ELF-1 (cell line): Measurements from ENCODE around the gene SLC17A4.
"Not testable (repeated sequence)": the region's sequence is repeated elsewhere in the genome, so short reads cannot be mapped to it uniquely, and the experiment has no call there.

ENCODE experiments used
- DNase-seq: peaks from one replicate; pipeline ENCODE4 v3.0.0-alpha.2; 2016; ENCODE audit warnings: low read depth, low spot score

The SLC17A4 gene

DNA sequence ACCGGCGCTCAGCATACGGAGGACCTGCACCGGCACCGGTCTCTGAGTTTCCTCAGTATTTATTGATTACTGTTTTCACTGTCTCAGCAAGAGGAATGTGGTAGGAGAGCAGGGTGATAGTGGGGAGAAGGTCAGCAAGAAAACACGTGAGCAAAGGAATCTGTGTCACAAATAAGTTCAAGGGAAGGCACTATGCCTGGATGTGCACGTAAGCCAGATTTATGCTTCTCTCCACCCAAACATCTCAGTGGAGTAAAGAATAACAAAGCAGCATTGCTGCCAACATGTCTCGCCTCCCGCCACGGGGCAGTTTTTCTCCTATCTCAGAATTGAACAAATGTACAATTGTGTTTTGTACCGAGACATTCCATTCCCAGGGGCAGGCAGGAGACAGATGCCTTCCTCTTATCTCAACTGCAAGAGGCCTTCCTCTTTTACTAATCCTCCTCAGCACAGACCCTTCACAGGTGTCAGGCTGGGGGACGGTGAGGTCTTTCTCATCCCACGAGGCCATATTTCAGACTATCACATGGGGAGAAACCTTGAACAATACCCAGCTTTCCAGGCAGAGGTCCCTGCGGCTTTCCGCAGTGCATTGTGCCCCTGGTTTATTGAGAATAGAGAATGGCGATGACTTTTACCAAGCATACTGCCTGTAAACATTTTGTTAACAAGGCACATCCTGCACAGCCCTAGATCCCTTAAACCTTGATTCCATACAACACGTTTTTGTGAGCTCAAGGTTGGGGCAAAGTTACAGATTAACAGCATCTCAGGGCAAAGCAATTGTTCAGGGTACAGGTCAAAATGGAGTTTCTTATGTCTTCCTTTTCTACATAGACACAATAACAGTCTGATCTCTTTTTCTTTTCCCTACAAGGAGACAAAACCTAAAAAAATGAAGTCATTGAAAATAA, 5.7 kb upstream of the SLC17A4 start:
- not testable (repeated sequence) for DNase-seq

DNA sequence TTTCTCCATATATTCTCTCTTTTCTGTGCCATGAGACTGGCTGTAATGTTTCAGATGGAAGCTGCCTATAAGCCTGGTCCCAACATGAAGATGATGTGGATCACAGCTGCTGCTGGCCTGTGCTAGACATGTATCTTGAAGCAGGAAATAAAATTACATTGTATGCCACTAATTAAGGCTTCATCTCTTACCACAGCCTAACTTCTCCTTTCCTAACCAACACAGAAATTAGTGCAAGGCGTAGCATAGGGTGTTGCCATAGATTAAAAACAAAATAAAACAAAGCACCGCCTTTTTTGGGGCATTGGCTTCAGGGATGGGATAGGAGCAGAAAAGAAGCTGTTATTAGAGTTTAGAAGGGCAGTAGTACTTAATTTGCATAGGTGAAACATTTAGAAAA, 4.7 kb upstream of the SLC17A4 start:
- DNase-seq = no peak

DNA sequence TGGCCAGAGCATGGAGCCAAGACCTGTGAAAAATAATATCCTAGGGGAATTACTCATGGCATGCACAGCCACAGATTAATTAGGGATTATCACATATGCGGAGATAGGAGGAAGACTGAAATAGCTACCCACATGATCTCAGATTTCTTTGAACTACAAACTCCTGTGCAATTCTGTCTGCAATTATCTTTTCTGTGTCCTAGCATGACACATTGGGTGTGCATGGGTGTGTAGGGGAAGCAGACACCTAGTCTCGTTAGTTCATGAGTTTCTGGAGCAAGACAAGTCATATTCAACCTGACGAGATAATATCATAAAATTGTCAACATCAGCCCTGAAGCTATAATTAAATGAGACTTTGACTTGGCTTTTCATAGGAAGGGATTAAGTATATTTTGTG, 3.6 kb upstream of the SLC17A4 start:
- DNase-seq = no peak

- no peak for DNase-seq
Observed at GRCh38 chr6:25753079-25753478, 1.5 kb upstream of the SLC17A4 start.

- DNase-seq = no peak
Observed at GRCh38 chr6:25755483-25755882, 941 bp downstream of the SLC17A4 start.

GRCh38 chr6:25756382-25757363, 2.1 kb downstream of the SLC17A4 start:
- no peak for DNase-seq

DNA sequence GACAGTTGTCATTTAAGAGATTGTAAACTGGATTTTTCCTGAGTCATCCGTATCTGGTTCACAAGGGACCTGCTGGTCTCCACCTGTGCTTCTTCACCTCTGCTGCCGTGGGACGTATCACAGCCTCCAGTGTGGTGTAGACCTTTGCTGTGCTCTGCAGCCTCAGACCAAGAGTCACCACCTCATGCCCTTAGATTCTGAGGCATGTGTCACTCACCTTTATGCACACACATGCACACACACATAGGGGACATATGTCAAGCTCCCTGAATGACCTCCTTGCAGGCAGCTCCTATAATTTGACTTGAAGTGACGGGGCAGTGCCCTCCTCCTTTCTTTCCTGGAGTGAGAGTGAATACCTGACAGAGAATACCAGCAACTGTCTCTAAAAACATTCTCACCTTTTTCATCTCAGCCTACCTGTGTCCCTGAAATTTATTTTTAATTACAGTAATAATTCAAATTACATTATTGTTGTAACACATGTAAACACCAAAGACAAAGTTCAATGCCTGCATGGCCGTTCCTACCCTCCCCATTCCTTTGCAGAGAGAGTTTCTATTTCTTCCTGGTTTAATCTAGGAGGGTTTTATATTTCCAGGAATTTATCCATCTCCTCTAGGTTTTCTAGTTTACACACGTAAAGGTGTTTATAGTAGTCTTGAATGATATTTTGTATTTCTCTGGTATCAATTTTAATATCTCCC, 3.5 kb downstream of the SLC17A4 start:
- DNase-seq = no peak

- DNase-seq = no peak
Observed at GRCh38 chr6:25764611-25765010, 10.1 kb downstream of the SLC17A4 start.

- no peak for DNase-seq
Observed at GRCh38 chr6:25768566-25768965, 14.0 kb downstream of the SLC17A4 start.

GRCh38 chr6:25769983-25770382, 15.4 kb downstream of the SLC17A4 start:
- no peak for DNase-seq

DNA sequence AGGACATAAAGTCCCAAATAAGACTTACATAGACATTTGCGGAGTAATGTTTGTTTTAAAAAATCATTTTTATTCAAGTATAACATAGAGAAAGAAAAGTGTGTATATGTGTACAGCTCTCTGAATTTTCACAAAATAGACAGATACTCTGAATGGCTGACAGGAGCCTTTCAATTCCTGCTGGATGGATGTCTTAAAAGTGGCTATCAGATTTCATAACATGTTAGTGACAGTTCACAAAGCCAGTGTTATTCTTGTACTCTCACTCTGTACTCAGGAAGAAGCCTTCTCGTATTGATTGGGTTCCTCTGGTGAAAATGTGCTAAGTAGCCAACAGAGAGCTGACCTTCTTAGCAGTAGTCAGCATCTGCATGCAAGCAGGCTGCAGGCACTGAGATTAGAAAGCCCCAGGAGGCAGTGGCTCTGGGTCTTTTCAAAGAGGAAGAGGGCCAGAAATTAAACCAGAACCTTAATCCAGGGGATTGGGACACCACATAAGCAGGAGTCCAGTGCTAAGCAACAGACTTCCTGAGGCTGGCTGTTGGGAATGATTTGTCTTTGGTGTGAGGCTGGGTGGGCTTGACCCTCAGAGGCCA, 19.7 kb downstream of the SLC17A4 start:
- DNase-seq = peak; percentile 71

GRCh38 chr6:25777031-25777430, 22.5 kb downstream of the SLC17A4 start:
- DNase-seq = peak; percentile 21

DNA sequence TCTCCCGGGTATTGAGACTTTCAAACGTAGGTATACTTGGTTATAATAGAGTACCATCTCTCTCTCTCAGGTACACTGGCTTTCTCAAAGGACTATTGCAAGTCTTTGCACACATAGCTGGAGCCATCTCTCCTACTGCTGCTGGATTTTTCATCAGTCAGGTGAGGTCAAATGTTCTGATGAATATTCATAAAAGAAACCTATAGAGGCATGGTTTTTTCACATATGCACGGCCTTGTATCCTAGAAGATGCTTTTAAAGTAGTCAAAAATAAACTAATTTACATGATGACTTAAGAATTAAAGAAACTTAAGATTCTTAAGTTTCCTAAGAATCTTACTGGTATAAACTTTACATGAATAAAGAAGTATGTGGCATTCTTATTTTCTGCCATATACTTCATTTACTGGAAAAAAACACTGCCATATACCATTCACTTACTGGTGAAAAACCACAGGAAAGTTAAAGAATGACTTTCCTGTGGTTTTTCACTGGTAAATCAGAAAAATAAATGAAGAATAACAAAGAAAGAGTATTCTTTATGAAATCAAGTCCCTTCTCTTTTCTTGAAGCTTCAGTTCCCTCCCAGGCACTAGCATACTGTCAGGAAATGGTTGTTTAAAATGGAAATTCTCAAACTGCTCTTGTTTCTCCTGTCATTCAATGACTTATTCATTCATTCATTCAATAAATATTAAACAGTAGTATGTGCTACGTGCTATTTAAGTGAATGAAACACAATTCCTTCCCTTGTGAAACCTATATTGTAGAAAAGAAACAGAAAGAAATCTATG, 23.5 kb downstream of the SLC17A4 start:
- no peak for DNase-seq

DNA sequence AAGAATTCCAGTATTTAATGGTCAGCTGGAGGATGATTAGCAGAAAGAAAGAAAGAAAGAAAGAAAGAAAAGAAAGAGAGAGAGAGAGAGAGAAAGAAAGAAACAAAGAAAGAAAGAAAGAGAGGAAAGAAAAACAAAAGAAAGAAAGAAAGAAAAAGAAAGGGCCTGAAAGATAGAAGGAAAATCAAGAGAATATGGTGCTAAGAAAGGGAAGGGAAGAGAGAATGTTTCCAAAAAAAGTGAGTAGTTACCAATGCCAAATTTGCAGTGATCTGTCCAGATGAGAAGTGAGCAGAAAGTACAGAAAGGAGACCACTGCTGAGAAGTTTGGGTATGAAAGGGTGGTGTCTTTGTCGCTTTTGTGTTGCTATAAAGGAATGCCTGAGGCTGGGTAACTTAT, 26.6 kb downstream of the SLC17A4 start:
- no peak for DNase-seq

- DNase-seq = no peak
Observed at GRCh38 chr6:25787428-25787827, 32.9 kb downstream of the SLC17A4 start.

DNA sequence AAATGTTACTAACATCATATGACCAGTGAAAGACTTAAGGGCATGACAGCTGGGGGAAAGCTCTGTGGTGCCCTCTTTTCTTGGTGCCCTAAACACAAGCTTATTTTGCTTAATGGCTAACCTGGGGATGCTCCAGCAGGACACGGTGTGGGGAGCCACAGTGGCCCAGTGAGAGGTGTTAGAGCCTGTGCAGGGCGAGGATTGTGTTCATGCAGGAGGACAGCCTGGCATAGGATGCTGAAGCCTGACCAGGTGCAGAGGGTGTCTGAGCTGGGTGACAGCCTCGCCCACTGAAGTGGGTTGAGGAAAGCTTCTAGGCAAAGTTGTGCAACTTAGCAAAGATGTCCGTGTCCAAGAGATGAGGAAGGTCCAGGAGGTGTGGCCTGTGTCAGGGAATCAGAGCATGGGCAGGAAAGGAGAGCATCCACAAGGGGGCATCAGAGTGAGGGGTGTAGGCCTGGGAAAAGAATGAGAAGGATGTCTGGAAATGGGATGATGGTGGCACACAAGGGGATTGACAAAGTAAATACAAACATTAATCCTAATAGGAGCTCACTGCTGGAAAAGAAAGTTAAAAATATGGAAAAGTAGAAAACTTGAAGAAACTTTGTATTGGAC, 33.9 kb downstream of the SLC17A4 start:
- peak; percentile 74 for DNase-seq

DNA sequence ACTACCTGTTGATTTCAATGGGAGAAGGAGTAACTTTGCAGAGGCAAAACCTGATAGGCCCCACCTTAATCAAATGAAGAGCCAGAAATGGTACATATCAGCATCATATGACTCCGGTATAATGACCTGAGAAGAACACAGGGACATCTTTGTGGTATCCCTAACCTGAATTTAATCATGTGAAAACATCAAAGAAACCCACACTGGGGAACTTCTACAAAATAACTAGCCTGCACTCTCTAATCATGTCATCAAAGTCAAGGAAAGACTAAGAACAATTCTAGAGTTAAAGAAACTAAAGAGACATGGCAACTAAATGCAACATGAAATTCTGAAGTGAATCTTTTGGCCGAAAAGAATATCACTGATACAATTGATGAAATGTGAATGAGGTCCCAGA, 34.9 kb downstream of the SLC17A4 start:
- DNase-seq = no peak

- no peak for DNase-seq
Observed at GRCh38 chr6:25792016-25792415, 37.5 kb downstream of the SLC17A4 start.

- no peak for DNase-seq
Observed at GRCh38 chr6:25793970-25794369, 39.4 kb downstream of the SLC17A4 start.

DNA sequence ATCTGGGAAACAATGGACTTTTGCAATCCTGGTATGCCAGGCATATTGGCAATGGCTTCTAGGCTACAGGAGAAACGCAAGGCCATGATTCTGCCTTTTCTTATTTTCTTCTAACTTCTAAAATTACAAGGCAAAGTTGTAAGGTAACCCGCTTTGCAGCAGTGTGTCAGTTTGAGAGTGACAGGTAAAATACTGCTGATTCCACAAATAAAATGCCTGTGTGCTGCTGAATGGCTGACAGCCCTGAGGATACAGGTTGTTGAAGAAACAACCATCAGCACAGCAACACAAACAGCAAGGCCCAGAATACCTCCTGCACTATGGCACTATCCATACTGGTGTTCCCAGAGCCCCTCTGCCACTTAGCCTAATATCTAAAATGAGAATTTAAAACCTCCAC, 40.2 kb downstream of the SLC17A4 start:
- DNase-seq = no peak
